Right lobe of liver (tissue), 6 donors: ENCODE data around the gene EIF3F. TPM values are rescaled to one million over a fixed set of nuclear protein-coding genes. Genes with fewer than 3 reads are reported as not detected.

Experiments used
- ATAC-seq, 4 donors: fragments of 200-7000 bp; cut with Tn5 transposase; one replicate each; pipeline ENCODE4 v1.9.1; 2020; ENCODE audit warnings: mild to moderate bottlenecking in 4 of 4, moderate library complexity in 4 of 4
- DNase-seq, 3 donors: peaks; one replicate each; pipeline ENCODE4 v3.0.0-alpha.2; 2020
- H3K27ac ChIP-seq, 3 donors: fragments of 200-600 bp; one replicate each; pipeline ENCODE4 v1.8.0; 2022
- H3K27me3 ChIP-seq, 2 donors: fragments of 200-600 bp; one replicate each; pipeline ENCODE4 v1.8.0; 2022
- H3K36me3 ChIP-seq, 4 donors: fragments of 200-600 bp; sonication (generic) in 1 of 4; one replicate each; pipeline versions ENCODE4 v1.5.1 to v1.8.0; 2017 to 2022; ENCODE audit warnings: control low read depth in 1 of 4
- H3K4me1 ChIP-seq, 4 donors: fragments of 200-600 bp; sonication (generic) in 1 of 4; one replicate each; pipeline versions ENCODE4 v1.5.1 to v1.8.0; 2017 to 2022; ENCODE audit warnings: control low read depth in 1 of 4
- H3K4me3 ChIP-seq, 3 donors: fragments of 200-600 bp; one replicate each; pipeline ENCODE4 v1.8.0; 2022
- H3K9me3 ChIP-seq, 4 donors: fragments of 200-600 bp; sonication (generic) in 1 of 4; one replicate each; pipeline versions ENCODE4 v1.5.1 to v1.8.0; 2017 to 2022; ENCODE audit warnings: control low read depth in 1 of 4
- POLR2A ChIP-seq: fragments of 450-650 bp; IDR thresholded peaks from one replicate; pipeline ENCODE4 v1.6.1; 2017; ENCODE audit warnings: antibody characterized with exemption, mild to moderate bottlenecking
- WGBS: methylation state at CpG from one replicate; pipeline ENCODE4 v1.1.6; 2018; ENCODE audit warnings: low coverage, low lambda C conversion rate; ENCODE audit not compliant: insufficient coverage; ENCODE audit errors: missing lambda C conversion rate; 5-methylcytosine and 5-hydroxymethylcytosine counted together
- intact Hi-C, 2 donors: fragments of 100-400 bp; cut with DNase I; formaldehyde crosslinking; loops; one replicate each; pipeline versions ENCODE4 v1.11.2 to v1.14.1; 2022
- total RNA-seq, 6 experiments: library from RNA; depleted of rRNA in 2 of 6; stranded (reverse); fragments of >200 nt in 2 of 6; fragmentation: NEBNext Ultra II Directional in 3 of 6; extraction: Animal tissue kit (Norgen Biotek cat#: 25700) in 3 of 6; gene quantifications; one replicate each; pipeline versions ENCODE4 v1.1.0 to v1.2.4, GENCODE V29; 2016 to 2023
- TF ChIP-seq, protein P1 (sequence below), 4 donors: fragments of 200-600 bp in 3 of 4; fragments of 450-650 bp in 1 of 4; IDR thresholded peaks; one replicate each; pipeline versions ENCODE4 v1.5.1 to v1.8.0; 2016 to 2022; ENCODE audit warnings: antibody characterized with exemption in 4 of 4, mild to moderate bottlenecking in 2 of 4
- donor health status: DM: no; HTN: yes; CAD: no.
- donor health status: DM: no; HTN: no; CAD: no.
- donor health status: DM: no; HTN: no; CAD: no.
- donor health status: DM: no; HTN: yes; CAD: no.
- donor health status: DM: no; HTN: yes; CAD: no.

Gene EIF3F
- total RNA-seq, 6 experiments from 2014 or later = 69.9 to 97.0 (median 84.0) TPM

DNA sequence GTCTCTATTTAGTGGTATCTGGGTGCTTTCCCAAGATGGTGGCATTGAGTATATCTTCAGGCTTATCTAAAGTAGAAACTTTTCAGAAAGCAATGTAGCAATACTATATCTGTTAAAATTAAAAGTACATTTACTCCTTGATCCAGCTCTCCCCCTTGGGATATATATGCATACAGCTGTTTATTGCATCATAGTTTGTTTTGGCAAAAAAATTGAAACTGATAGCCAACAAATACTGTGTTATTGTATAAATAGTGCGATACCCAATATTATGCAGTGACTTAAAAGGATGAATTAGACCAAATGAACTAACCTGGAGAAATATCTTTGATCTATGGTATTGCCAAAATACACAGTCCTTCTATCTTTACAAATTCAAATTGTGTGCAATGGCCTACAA is 37.2 kb upstream of the EIF3F start:
- H3K36me3 ChIP-seq = no peaks in the 10 kb centered on the region
- TF ChIP-seq POLR2A = no peak
- TF ChIP-seq, protein P1, sequence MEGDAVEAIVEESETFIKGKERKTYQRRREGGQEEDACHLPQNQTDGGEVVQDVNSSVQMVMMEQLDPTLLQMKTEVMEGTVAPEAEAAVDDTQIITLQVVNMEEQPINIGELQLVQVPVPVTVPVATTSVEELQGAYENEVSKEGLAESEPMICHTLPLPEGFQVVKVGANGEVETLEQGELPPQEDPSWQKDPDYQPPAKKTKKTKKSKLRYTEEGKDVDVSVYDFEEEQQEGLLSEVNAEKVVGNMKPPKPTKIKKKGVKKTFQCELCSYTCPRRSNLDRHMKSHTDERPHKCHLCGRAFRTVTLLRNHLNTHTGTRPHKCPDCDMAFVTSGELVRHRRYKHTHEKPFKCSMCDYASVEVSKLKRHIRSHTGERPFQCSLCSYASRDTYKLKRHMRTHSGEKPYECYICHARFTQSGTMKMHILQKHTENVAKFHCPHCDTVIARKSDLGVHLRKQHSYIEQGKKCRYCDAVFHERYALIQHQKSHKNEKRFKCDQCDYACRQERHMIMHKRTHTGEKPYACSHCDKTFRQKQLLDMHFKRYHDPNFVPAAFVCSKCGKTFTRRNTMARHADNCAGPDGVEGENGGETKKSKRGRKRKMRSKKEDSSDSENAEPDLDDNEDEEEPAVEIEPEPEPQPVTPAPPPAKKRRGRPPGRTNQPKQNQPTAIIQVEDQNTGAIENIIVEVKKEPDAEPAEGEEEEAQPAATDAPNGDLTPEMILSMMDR (IDR thresholded peaks at IDR 0.05) = no peak
- no peaks in the 10 kb centered on the region for H3K9me3 ChIP-seq
- no peaks in the 10 kb centered on the region for H3K27me3 ChIP-seq
- no peak for ATAC-seq
- no peaks in the 10 kb centered on the region for H3K4me1 ChIP-seq
- no peak for DNase-seq
- no peak overlapping the region for H3K27ac ChIP-seq
- intact Hi-C loops = no loop called here
- WGBS = 35% methylated on average over 1 of the region's 1 CpG
- no peak overlapping the region for H3K4me3 ChIP-seq

DNA sequence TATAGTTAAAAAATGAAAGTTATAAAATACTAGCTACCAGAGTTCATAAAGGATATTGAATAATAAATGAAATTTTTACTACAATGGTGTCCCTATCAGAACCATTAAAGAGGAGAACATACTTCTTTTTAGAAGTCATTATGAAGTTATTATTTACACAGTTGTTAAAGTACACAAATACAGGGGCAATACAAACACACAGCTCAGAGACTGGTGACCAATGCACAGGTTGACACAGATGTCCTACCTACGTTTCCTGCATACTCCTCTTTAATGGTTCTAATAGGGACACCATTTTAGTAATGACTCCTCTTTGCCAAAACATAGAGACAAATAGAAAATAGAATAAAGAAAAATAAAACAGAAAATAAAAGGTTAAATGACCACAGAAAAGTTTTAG is 31.9 kb upstream of the EIF3F start:
- no peak overlapping the region for H3K4me3 ChIP-seq
- intact Hi-C loops = no loop called here
- no peak for ATAC-seq

DNA sequence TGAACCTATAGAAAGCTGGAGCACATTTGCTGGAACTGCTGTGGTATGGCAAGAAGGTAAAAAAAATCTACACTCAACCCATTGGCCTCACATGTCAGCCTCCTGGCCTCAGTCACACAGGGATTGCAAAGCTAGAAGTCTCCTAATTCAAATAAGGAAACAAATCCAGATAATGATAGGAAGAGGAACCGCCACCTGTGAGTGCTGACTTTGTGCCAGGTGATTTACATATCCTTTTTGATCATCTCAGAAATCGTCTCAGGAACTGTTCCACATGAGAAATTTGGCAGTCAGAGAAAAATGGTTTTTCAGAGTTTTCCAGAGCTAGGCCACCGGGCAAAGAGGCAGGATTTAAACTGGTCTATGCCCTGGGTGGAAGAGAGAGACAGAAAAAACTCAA is 22.9 kb upstream of the EIF3F start:
- Histone ChIP-seq H3K27ac (no peak overlapping the region), H3K9me3 (no peaks in the 10 kb centered on the region), H3K36me3 (no peaks in the 10 kb centered on the region), H3K4me1 (no peaks in the 10 kb centered on the region), H3K4me3 (no peak overlapping the region), H3K27me3 (no peaks in the 10 kb centered on the region)
- DNase-seq = no peak
- intact Hi-C loops = no loop called here
- 43% methylated on average over 3 of the region's 3 CpGs for WGBS
- no peak for ATAC-seq
- TF ChIP-seq, protein P1 (IDR thresholded peaks at IDR 0.05) = no peak
- no peak for TF ChIP-seq POLR2A

More for the DNA sequence above, 31.9 kb upstream of the EIF3F start:
- TF ChIP-seq POLR2A = no peak
- TF ChIP-seq, protein P1 (IDR thresholded peaks at IDR 0.05) = no peak
- H3K36me3 ChIP-seq = no peaks in the 10 kb centered on the region
- H3K4me1 ChIP-seq = no peaks in the 10 kb centered on the region
- WGBS = 75% methylated on average over 1 of the region's 1 CpG
- no peaks in the 10 kb centered on the region for H3K9me3 ChIP-seq
- no peak overlapping the region for H3K27ac ChIP-seq
- DNase-seq = no peak
- no peaks in the 10 kb centered on the region for H3K27me3 ChIP-seq

DNA sequence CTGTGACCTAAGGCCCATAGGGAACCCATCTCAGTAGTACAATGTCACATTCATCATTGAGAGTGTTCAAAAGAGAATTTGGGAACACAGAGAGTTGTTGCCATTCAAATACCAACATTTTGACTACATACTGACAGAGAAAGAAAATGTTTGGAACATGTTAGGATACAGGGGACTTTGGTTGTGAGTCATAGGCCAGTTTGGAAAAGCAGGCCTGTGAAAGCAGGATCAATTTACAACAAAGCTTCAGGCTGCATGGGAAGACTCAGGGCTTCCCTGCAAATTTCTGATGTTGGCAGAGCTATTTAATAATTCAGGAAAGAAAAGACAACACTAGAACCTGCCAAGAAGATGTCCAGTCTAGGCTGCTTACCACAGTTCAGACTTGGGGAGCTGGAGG is 22.3 kb upstream of the EIF3F start:
- Histone ChIP-seq H3K27ac (no peak overlapping the region), H3K9me3 (no peaks in the 10 kb centered on the region), H3K4me3 (no peak overlapping the region), H3K27me3 (no peaks in the 10 kb centered on the region), H3K36me3 (no peaks in the 10 kb centered on the region), H3K4me1 (no peaks in the 10 kb centered on the region)
- DNase-seq (no peak), ATAC-seq (no peak)
- TF ChIP-seq, protein P1 (IDR thresholded peaks at IDR 0.05) = no peak
- no peak for TF ChIP-seq POLR2A
- intact Hi-C loops = no loop called here

DNA sequence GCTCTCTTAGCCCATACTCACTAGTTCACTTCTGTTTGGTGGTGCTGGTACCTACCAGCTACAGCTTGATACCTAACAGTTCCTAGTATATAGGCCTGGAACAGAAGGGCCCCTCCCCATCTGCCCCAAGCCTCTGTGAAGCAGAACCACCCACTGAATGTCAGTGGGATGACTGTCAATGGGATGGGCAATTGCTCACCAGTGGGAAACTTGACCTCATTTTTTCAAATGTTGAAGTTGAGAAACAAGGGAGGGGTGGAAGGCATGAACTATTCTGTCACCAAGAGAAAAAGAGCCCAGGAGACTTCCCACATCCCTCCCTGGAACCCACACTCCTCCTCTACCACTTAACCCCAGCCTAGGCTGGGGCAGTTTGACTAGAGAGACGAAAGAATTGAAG is 21.8 kb upstream of the EIF3F start, which contains the start of gene NLRP10:
NLRP10 (minus strand) TSS at position 62 of the 400 bp plus-strand sequence. CDS start 1,952 bp downstream, outside the sequence.
- no peak within 1 kb of the TSS for H3K4me3 ChIP-seq
- no peak for TF ChIP-seq POLR2A
- TF ChIP-seq, protein P1 (IDR thresholded peaks at IDR 0.05) = no peak
- H3K27me3 ChIP-seq = no peaks in the 10 kb centered on the region
- DNase-seq (no peak), ATAC-seq (no peak)
- H3K4me1 ChIP-seq = no peaks in the 10 kb centered on the region
- intact Hi-C loops = no loop called here
- no peaks in the 10 kb centered on the region for H3K9me3 ChIP-seq
- H3K27ac ChIP-seq = no peak within 1 kb of the TSS
- 83% methylated on average over 1 of the region's 1 CpG for WGBS
- H3K36me3 ChIP-seq = no peaks in the 10 kb centered on the region
